Transverse colon (tissue), 3 donors: ENCODE results near the gene TDRKH.

Source experiments
- POLR2A ChIP-seq: fragments of 450-650 bp; IDR thresholded peaks from one replicate; pipeline ENCODE4 v1.6.1; 2016; ENCODE audit warnings: antibody characterized with exemption, mild to moderate bottlenecking, moderate library complexity
- TF ChIP-seq, protein P1 (sequence below), 5 experiments: fragments of 200-600 bp in 3 of 5; fragments of 450-650 bp in 2 of 5; sonication (generic) in 3 of 5; IDR thresholded peaks; 1 replicate in 2 of 5; 2 replicates in 3 of 5; pipeline ENCODE4 v1.5.1; 2016 to 2017; ENCODE audit warnings: antibody characterized with exemption in 5 of 5, inconsistent platforms in 3 of 5, mild to moderate bottlenecking in 2 of 5, moderate library complexity in 1 of 5

DNA sequence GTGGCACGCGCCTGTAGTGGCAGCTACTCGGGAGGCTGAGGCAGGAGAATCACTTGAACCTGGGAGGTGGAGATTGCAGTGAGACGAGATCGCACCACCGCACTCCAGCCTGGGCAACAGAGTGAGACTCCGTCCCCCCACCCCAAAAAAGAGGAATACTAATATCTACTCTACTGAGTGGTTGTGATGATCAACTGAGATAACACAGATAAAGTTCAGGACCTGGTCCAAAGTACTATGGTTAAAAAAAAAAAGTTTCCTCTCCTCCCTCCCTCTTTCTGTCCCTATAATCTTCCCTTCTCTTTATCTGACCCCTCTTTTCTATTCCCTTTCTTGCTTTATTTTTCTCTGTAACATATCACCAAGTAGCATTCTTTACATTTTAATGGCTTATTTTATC, 45.3 kb upstream of the TDRKH start:
- TF ChIP-seq, protein P1, sequence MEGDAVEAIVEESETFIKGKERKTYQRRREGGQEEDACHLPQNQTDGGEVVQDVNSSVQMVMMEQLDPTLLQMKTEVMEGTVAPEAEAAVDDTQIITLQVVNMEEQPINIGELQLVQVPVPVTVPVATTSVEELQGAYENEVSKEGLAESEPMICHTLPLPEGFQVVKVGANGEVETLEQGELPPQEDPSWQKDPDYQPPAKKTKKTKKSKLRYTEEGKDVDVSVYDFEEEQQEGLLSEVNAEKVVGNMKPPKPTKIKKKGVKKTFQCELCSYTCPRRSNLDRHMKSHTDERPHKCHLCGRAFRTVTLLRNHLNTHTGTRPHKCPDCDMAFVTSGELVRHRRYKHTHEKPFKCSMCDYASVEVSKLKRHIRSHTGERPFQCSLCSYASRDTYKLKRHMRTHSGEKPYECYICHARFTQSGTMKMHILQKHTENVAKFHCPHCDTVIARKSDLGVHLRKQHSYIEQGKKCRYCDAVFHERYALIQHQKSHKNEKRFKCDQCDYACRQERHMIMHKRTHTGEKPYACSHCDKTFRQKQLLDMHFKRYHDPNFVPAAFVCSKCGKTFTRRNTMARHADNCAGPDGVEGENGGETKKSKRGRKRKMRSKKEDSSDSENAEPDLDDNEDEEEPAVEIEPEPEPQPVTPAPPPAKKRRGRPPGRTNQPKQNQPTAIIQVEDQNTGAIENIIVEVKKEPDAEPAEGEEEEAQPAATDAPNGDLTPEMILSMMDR (IDR thresholded peaks at IDR 0.05), result no peak
- no peak for TF ChIP-seq POLR2A
